ENCODE results near the gene MIDN.

The MIDN gene

GRCh38 chr19:1286487-1287353 lies 38.3 kb downstream of the MIDN start (continued):
- peak; percentile 41; the same call in 1 of the 2 replicates for TF ChIP-seq KLF7 (tag by site-specific recombination; IDR thresholded peaks at IDR 0.05; ENCODE audit: borderline replicate concordance)
- TF ChIP-seq GLIS1 (tag by site-specific recombination; IDR thresholded peaks at IDR 0.05), result peak; percentile 55; the same call in 1 of the 2 replicates
- peak; percentile 73; the same call in 1 of the 2 replicates for TF ChIP-seq ZBTB10 (tag by site-specific recombination; IDR thresholded peaks at IDR 0.05)
- no peak for TF ChIP-seq ZNF629 (tag by site-specific recombination; IDR thresholded peaks at IDR 0.05)
- TF ChIP-seq ZNF837 (tag by site-specific recombination; IDR thresholded peaks at IDR 0.05), result no peak

DNA sequence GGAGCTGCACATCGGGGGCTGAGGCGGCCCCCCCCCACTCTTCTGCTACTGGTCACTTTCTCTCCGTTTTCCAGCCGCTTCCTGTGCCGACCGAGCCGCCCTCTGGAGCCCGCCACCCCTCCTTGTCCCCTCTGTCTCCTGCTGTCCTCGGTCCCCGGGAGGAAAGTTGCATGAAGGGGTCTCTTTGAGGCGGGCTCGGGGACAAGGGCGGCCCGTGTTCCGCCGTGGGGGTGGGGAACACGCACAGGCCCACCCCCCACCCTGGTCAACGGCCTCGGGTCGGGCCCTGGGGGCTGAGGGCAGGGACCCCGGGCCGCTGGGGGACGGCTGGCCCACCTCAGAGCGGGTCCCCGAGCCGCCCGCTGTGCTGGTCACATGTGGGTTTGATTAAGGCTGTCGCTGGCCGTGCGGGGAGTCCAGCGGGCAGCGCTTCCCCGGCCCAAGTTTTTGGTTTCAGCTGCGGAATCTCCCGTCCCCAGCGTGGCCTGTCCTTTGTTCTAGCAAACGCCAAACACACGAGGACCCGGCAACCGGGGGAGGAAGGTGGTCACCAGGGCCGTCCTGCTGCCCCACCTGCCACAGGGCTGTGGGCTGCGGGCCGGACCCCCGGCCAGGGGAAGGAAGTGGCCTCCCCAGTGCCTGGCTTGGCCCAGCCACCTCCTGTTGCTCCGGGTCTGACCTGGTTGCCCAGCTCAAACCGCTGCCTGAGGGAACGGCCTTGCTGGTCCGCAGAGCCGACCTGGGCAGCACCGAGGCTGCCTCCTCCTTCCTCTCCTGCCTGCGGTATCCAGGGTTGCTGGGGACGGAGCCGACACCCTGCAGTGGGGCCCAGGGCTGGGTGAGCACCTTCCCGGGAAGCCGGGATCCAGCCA lies 39.2 kb downstream of the MIDN start:
- no peak overlapping the region for H3K4me3 ChIP-seq (ENCODE audit: low read depth, low read length)
- H3K4me1 ChIP-seq (ENCODE audit: control insufficient read depth, insufficient read depth, low read length), result peaks cover 5% of the 10 kb centered on the region
- POLR2A ChIA-PET, result interaction anchor here (0.5 to 0.6 kb wide), 2 partner anchors 19 to 58 kb away, joined by 3 read pairs; no protein-coding TSS in a partner anchor
- TF ChIP-seq, protein P1, sequence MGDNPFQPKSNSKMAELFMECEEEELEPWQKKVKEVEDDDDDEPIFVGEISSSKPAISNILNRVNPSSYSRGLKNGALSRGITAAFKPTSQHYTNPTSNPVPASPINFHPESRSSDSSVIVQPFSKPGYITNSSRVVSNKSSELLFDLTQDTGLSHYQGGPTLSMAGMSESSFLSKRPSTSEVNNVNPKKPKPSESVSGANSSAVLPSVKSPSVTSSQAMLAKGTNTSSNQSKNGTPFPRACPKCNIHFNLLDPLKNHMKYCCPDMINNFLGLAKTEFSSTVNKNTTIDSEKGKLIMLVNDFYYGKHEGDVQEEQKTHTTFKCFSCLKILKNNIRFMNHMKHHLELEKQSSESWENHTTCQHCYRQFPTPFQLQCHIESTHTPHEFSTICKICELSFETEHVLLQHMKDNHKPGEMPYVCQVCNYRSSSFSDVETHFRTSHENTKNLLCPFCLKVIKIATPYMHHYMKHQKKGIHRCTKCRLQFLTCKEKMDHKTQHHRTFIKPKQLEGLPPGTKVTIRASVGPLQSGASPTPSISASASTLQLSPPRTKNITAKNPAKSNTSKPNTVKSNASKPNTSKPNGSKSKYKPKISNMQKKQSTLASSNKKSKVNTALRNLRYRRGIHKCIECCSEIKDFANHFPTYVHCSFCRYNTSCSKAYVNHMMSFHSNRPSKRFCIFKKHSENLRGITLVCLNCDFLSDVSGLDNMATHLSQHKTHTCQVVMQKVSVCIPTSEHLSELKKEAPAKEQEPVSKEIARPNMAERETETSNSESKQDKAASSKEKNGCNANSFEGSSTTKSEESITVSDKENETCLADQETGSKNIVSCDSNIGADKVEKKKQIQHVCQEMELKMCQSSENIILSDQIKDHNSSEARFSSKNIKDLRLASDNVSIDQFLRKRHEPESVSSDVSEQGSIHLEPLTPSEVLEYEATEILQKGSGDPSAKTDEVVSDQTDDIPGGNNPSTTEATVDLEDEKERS (tag by site-specific recombination; IDR thresholded peaks at IDR 0.05), result no peak
- no peak for TF ChIP-seq ZNF23 (tag by site-specific recombination; IDR thresholded peaks at IDR 0.05; ENCODE audit: borderline replicate concordance)
- TF ChIP-seq ZNF544 (tag by site-specific recombination; IDR thresholded peaks at IDR 0.05), result no peak
- TF ChIP-seq ZNF354C (tag by site-specific recombination; IDR thresholded peaks at IDR 0.05; ENCODE audit: borderline replicate concordance, low read depth), result no peak
- 0 out of 2 replicates have a peak, but pooled peaks have one; percentile 12 for TF ChIP-seq ZBTB8A (tag by site-specific recombination; IDR thresholded peaks at IDR 0.05)
- TF ChIP-seq KLF8 (tag by site-specific recombination; IDR thresholded peaks at IDR 0.05), result no peak
- no peak for TF ChIP-seq GLIS1 (tag by site-specific recombination; IDR thresholded peaks at IDR 0.05)
- TF ChIP-seq ZNF658 (tag by site-specific recombination; IDR thresholded peaks at IDR 0.05), result no peak
- no peak for TF ChIP-seq ZNF529 (tag by site-specific recombination; IDR thresholded peaks at IDR 0.05; ENCODE audit: insufficient replicate concordance)
- 0 out of 2 replicates have a peak, but pooled peaks have one; percentile 48 for TF ChIP-seq ZNF548 (tag by site-specific recombination; IDR thresholded peaks at IDR 0.05)
- no peak for TF ChIP-seq ZFP3 (tag by site-specific recombination; IDR thresholded peaks at IDR 0.05; ENCODE audit: low read depth)
- TF ChIP-seq GLIS2 (tag by site-specific recombination; IDR thresholded peaks at IDR 0.05), result peak; percentile 57
- no peak for TF ChIP-seq ZBTB21 (tag by site-specific recombination; IDR thresholded peaks at IDR 0.05)
- no peak for TF ChIP-seq ZNF391 (tag by site-specific recombination; IDR thresholded peaks at IDR 0.05; ENCODE audit: borderline replicate concordance, low read depth)
- TF ChIP-seq ZNF571 (tag by site-specific recombination; IDR thresholded peaks at IDR 0.05), result no peak
- TF ChIP-seq ZNF248 (tag by site-specific recombination; IDR thresholded peaks at IDR 0.05), result no peak
- no peak for TF ChIP-seq KLF9 (tag by site-specific recombination; IDR thresholded peaks at IDR 0.05; ENCODE audit: low read depth)
- TF ChIP-seq ZNF114 (tag by site-specific recombination; IDR thresholded peaks at IDR 0.05), result no peak
- TF ChIP-seq ZNF600 (tag by site-specific recombination; IDR thresholded peaks at IDR 0.05), result peak; percentile 78
- TF ChIP-seq PRDM10 (tag by site-specific recombination; IDR thresholded peaks at IDR 0.05), result no peak
- TF ChIP-seq SCRT2 (tag by site-specific recombination; IDR thresholded peaks at IDR 0.05), result peak; percentile 69; the same call in 1 of the 2 replicates

More for the DNA sequence above, 39.2 kb downstream of the MIDN start:
- no peaks in the 10 kb centered on the region for H3K9me3 ChIP-seq (ENCODE audit: control insufficient read depth, insufficient read depth, low read depth, low read length)
- CTCF ChIA-PET, result interaction anchor here (1.3 kb wide), 1 partner anchor 27 kb away, joined by 7 read pairs; no protein-coding TSS in a partner anchor
- H3K27ac ChIP-seq (ENCODE audit: extremely low read depth, low read depth, low read length), result no peak overlapping the region
- H3K36me3 ChIP-seq (ENCODE audit: control insufficient read depth in 2 of 2, insufficient read depth in 1 of 2, low read length in 2 of 2), result no peaks in the 10 kb centered on the region
